Measurements from ENCODE around the gene MYBPC1. TPM values are rescaled to one million over a fixed set of nuclear protein-coding genes. Genes with fewer than 3 reads are reported as not detected.

Gene MYBPC1
- total and polyA plus RNA-seq, 2 of the 13 experiments (the other 11 are each of a cell fraction or from before 2014, with no cell fraction given) = 0.31 to 0.53 TPM

DNA sequence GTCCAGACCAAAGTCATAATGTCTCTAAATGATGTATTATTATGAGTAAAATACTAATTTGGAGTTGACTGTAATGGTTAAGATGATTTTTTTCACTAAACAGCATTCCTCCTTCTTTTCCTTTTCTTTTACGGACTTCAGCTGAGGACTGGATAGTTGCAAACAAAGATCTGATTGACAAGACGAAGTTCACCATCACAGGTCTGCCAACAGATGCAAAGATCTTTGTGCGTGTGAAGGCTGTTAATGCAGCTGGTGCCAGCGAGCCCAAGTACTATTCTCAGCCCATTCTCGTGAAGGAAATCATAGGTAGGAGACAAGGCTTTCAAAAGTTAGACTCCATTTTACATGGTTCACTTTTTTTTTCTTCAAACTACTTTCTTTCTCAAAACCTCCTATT is 72.8 kb downstream of the MYBPC1 start:
- WGBS (ENCODE audit: low lambda C conversion rate) = 76% methylated on average over 5 of the region's 5 CpGs
- no peaks in the 10 kb centered on the region for H3K79me2 ChIP-seq (ENCODE audit: insufficient read depth, low read length)
- no peak for ATAC-seq
- H4K20me1 ChIP-seq (ENCODE audit: insufficient read depth, low read length) = no peaks in the 10 kb centered on the region
- DNase-seq (ENCODE audit: low spot score) = no peak
- FAIRE-seq = no peak
- no peak overlapping the region for H3K9ac ChIP-seq (ENCODE audit: insufficient read depth, low read depth, low read length)
- H3K4me3 ChIP-seq (replicated peaks in 1 of 3; ENCODE audit: insufficient read depth in 1 of 3, low read depth in 2 of 3, low read length in 3 of 3) = no peak overlapping the region
- ChIA-PET CTCF (ENCODE audit: low intra/inter-chr PET ratio, low total read pairs) (no interaction called here), POLR2A (interaction anchor here (1.0 to 1.2 kb wide), 2 partner anchors 53 to 59 kb away, joined by 3 read pairs; no protein-coding TSS in a partner anchor)
- in situ Hi-C loops (cut with HindIII; ENCODE audit: extremely low pct_ligation_motif_present, low pct_unique_long_range_greater_than_20kb) = no loop called here
- no peak overlapping the region for H3K4me2 ChIP-seq (ENCODE audit: low read depth, low read length)
- H3K36me3 ChIP-seq (replicated peaks in 1 of 2; ENCODE audit: control insufficient read depth in 1 of 2, insufficient read depth in 2 of 2, low read length in 2 of 2) = no peaks in the 10 kb centered on the region
- no TSS peak for BruUV-seq (replicated peaks)
- intact Hi-C loops (cut with micrococcal nuclease; ENCODE audit: unreplicated experiment) = no loop called here
- H3K4me1 ChIP-seq (ENCODE audit: insufficient read depth, low read length) = peaks cover 70% of the 10 kb centered on the region
- TF ChIP-seq, protein P1, sequence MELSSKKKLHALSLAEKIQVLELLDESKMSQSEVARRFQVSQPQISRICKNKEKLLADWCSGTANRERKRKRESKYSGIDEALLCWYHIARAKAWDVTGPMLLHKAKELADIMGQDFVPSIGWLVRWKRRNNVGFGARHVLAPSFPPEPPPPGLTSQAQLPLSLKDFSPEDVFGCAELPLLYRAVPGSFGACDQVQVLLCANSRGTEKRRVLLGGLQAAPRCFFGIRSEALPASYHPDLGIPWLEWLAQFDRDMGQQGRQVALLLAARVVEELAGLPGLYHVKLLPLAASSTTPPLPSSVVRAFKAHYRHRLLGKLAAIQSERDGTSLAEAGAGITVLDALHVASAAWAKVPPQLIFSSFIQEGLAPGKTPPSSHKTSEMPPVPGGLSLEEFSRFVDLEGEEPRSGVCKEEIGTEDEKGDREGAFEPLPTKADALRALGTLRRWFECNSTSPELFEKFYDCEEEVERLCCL (CRISPR knock-in tag; IDR thresholded peaks at IDR 0.05; ENCODE audit: borderline replicate concordance) = no peak
- TF ChIP-seq FOSL2 (CRISPR knock-in tag; IDR thresholded peaks at IDR 0.05) (no peak), ZNF552 (CRISPR knock-in tag; IDR thresholded peaks at IDR 0.05; ENCODE audit: borderline replicate concordance) (no peak), RORA (CRISPR knock-in tag; IDR thresholded peaks at IDR 0.05) (no peak), E2F2 (CRISPR knock-in tag; IDR thresholded peaks at IDR 0.05; ENCODE audit: borderline replicate concordance) (no peak)
- TF ChIP-seq, protein P2, sequence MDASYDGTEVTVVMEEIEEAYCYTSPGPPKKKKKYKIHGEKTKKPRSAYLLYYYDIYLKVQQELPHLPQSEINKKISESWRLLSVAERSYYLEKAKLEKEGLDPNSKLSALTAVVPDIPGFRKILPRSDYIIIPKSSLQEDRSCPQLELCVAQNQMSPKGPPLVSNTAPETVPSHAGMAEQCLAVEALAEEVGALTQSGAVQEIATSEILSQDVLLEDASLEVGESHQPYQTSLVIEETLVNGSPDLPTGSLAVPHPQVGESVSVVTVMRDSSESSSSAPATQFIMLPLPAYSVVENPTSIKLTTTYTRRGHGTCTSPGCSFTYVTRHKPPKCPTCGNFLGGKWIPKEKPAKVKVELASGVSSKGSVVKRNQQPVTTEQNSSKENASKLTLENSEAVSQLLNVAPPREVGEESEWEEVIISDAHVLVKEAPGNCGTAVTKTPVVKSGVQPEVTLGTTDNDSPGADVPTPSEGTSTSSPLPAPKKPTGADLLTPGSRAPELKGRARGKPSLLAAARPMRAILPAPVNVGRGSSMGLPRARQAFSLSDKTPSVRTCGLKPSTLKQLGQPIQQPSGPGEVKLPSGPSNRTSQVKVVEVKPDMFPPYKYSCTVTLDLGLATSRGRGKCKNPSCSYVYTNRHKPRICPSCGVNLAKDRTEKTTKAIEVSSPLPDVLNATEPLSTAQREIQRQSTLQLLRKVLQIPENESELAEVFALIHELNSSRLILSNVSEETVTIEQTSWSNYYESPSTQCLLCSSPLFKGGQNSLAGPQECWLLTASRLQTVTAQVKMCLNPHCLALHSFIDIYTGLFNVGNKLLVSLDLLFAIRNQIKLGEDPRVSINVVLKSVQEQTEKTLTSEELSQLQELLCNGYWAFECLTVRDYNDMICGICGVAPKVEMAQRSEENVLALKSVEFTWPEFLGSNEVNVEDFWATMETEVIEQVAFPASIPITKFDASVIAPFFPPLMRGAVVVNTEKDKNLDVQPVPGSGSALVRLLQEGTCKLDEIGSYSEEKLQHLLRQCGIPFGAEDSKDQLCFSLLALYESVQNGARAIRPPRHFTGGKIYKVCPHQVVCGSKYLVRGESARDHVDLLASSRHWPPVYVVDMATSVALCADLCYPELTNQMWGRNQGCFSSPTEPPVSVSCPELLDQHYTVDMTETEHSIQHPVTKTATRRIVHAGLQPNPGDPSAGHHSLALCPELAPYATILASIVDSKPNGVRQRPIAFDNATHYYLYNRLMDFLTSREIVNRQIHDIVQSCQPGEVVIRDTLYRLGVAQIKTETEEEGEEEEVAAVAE (CRISPR knock-in tag; IDR thresholded peaks at IDR 0.05; ENCODE audit: borderline replicate concordance) = no peak
- TF ChIP-seq, protein P3, sequence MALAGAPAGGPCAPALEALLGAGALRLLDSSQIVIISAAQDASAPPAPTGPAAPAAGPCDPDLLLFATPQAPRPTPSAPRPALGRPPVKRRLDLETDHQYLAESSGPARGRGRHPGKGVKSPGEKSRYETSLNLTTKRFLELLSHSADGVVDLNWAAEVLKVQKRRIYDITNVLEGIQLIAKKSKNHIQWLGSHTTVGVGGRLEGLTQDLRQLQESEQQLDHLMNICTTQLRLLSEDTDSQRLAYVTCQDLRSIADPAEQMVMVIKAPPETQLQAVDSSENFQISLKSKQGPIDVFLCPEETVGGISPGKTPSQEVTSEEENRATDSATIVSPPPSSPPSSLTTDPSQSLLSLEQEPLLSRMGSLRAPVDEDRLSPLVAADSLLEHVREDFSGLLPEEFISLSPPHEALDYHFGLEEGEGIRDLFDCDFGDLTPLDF (CRISPR knock-in tag; IDR thresholded peaks at IDR 0.05) = no peak
- H3K9me3 ChIP-seq (ENCODE audit: low read length) = no peaks in the 10 kb centered on the region
- peak overlapping the region; percentile 5 for H2AFZ ChIP-seq (ENCODE audit: low read length)
- H3K27ac ChIP-seq (ENCODE audit: extremely low read length, insufficient read depth, low read length) = no peak overlapping the region
- H3K27me3 ChIP-seq (ENCODE audit: control insufficient read depth in 1 of 2, insufficient read depth in 2 of 2, low read length in 2 of 2) = no peaks in the 10 kb centered on the region
